Vagina (tissue), 2 donors: ENCODE measurements around the gene CACNG7.

ENCODE experiments used
- CTCF ChIP-seq, 3 experiments: fragments of 450-650 bp in 2 of 3; fragments of 200-600 bp in 1 of 3; sonication (generic) in 1 of 3; IDR thresholded peaks; one replicate each; pipeline ENCODE4 v1.5.1; 2017 to 2019; ENCODE audit warnings: antibody characterized with exemption in 3 of 3, mild to moderate bottlenecking in 2 of 3, moderate library complexity in 2 of 3
- POLR2A ChIP-seq, 2 donors: fragments of 450-650 bp; IDR thresholded peaks; one replicate each; pipeline ENCODE4 v1.6.1; 2017; ENCODE audit warnings: antibody characterized with exemption in 2 of 2, mild to moderate bottlenecking in 2 of 2, moderate library complexity in 2 of 2
- POLR2AphosphoS5 ChIP-seq, 2 donors: sonication (generic); formaldehyde crosslinking; IDR thresholded peaks; one replicate each; pipeline ENCODE4 v1.9.0; 2017; ENCODE audit warnings: antibody characterized with exemption in 2 of 2, mild to moderate bottlenecking in 2 of 2, low read depth in 1 of 2; ENCODE audit not compliant: insufficient read depth in 1 of 2

- no peak for TF ChIP-seq CTCF (IDR thresholded peaks at IDR 0.05)
- TF ChIP-seq POLR2A (IDR thresholded peaks at IDR 0.05), result no peak
- no peak for TF ChIP-seq POLR2AphosphoS5 (IDR thresholded peaks at IDR 0.05; ENCODE audit: insufficient read depth in 1 of 2, low read depth in 1 of 2)
Observed at GRCh38 chr19:53969366-53969765, 60.3 kb downstream of the CACNG7 start.
